Measurements from ENCODE around the gene TFEB. TPM values are rescaled to one million over a fixed set of nuclear protein-coding genes. Genes with fewer than 3 reads are reported as not detected.

The TFEB gene
- total and polyA plus RNA-seq, 10 of the 15 experiments (the other 5 are each of a cell fraction or from before 2014, with no cell fraction given), result 0.84 to 108 (median 60.8) TPM

GRCh38 chr6:41704656-41705310 lies 30.6 kb downstream of the TFEB start:
- ChIA-PET POLR2A (interaction anchor here (0.5 to 6.1 kb wide), 7 partner anchors 9 to 371 kb away, joined by 3 to 210 read pairs (median 4); partner anchors contain the start of gene TFEB), CTCF (interaction anchor here (0.6 to 4.6 kb wide), 20 partner anchors 9 to 531 kb away, joined by 3 to 87 read pairs (median 7); no protein-coding TSS in a partner anchor), SMC1A (ENCODE audit: uncharacterized antibody, unreplicated experiment) (interaction anchor here (1.0 to 7.2 kb wide), 8 partner anchors 10 to 372 kb away, joined by 3 to 168 read pairs (median 7); no protein-coding TSS in a partner anchor), RAD21 (ENCODE audit: unreplicated experiment) (interaction anchor here (0.6 to 6.3 kb wide), 11 partner anchors 11 to 371 kb away, joined by 3 to 185 read pairs (median 7); partner anchors contain the start of gene TFEB)
- Histone ChIP-seq H3K9ac (ENCODE audit: control insufficient read depth, insufficient read depth, low read length) (peak overlapping the region; percentile 99), H3K4me2 (ENCODE audit: control insufficient read depth, insufficient read depth) (peak overlapping the region; percentile 99), H3K9me3 (replicated peaks; ENCODE audit: control insufficient read depth, insufficient read depth, low read length) (no peaks in the 10 kb centered on the region), H3K27me3 (replicated peaks in 1 of 2; ENCODE audit: control insufficient read depth in 2 of 2, insufficient read depth in 2 of 2, low read length in 1 of 2) (no peaks in the 10 kb centered on the region), H3K4me1 (ENCODE audit: control insufficient read depth, insufficient read depth, low read length) (peaks cover 63% of the 10 kb centered on the region), H2AFZ (ENCODE audit: control insufficient read depth, low read depth, low read length) (no peak overlapping the region), H4K20me1 (ENCODE audit: control insufficient read depth, insufficient read depth) (no peaks in the 10 kb centered on the region; the same call in 1 of the 2 replicates), H3K79me2 (ENCODE audit: control insufficient read depth, insufficient read depth, low read length) (peaks cover 86% of the 10 kb centered on the region), H3K27ac (ENCODE audit: control insufficient read depth, insufficient read depth) (peak overlapping the region; percentile 99), H3K36me3 (ENCODE audit: control insufficient read depth in 2 of 2, insufficient read depth in 2 of 2, low read length in 1 of 2) (peaks cover 10 to 20% of the 10 kb centered on the region in 2 experiments), H3K4me3 (peak overlapping the region; percentile 85)
- BruUV-seq (replicated peaks), result no TSS peak
- ATAC-seq, result peak; percentile 4
- FAIRE-seq, result peak; percentile 74
- no peak for TF ChIP-seq MXI1 (IDR thresholded peaks at IDR 0.05; ENCODE audit: low read depth, low read length)
- no peak for TF ChIP-seq FOS (IDR thresholded peaks at IDR 0.05; ENCODE audit: borderline replicate concordance, extremely low read depth, insufficient read length)
- no peak for TF ChIP-seq RFX5 (IDR thresholded peaks at IDR 0.05; ENCODE audit: low read depth, low read length)
- TF ChIP-seq CUX1 (IDR thresholded peaks at IDR 0.05; ENCODE audit: insufficient replicate concordance, low read depth, low read length), result no peak
- TF ChIP-seq BMI1 (IDR thresholded peaks at IDR 0.05; ENCODE audit: borderline replicate concordance), result 0 out of 2 replicates have a peak, but pooled peaks have one; percentile 36
- no peak for TF ChIP-seq MEF2A (IDR thresholded peaks at IDR 0.05; ENCODE audit: insufficient read depth, low read depth, low read length)
- TF ChIP-seq BACH1 (IDR thresholded peaks at IDR 0.05; ENCODE audit: borderline replicate concordance), result no peak
- TF ChIP-seq KLF5 (IDR thresholded peaks at IDR 0.05; ENCODE audit: partially characterized antibody), result no peak
- TF ChIP-seq HSF1 (IDR thresholded peaks at IDR 0.05; ENCODE audit: low read depth, low read length), result no peak
- TF ChIP-seq POLR2A (IDR thresholded peaks at IDR 0.05; ENCODE audit: low read depth, low read length), result peak; percentile 80
- 0 out of 2 replicates have a peak, but pooled peaks have one; percentile 20 for TF ChIP-seq ZBED1 (IDR thresholded peaks at IDR 0.05; ENCODE audit: borderline replicate concordance)
- intact Hi-C loops (cut with micrococcal nuclease; ENCODE audit: unreplicated experiment) (loop anchor here (5.0 to 10.0 kb wide), 2 partner anchors 73 to 340 kb away; partner anchors contain the start of gene FRS3), in situ Hi-C loops (cut with MboI) (no loop called here)
- WGBS (ENCODE audit: insufficient coverage, insufficient replicate concordance, low lambda C conversion rate, missing lambda C conversion rate), result 3% methylated on average over 5 of the region's 5 CpGs
- no peak for DNase-seq (ENCODE audit: low read depth, low spot score)

Measured in GM12878 (cell line).